ENCODE data around the gene SCN4B. TPM values are rescaled to one million over a fixed set of nuclear protein-coding genes. Genes with fewer than 3 reads are reported as not detected.

Gene SCN4B
- total RNA-seq, 1 donor from 2014 or later, result 0.79 TPM

DNA sequence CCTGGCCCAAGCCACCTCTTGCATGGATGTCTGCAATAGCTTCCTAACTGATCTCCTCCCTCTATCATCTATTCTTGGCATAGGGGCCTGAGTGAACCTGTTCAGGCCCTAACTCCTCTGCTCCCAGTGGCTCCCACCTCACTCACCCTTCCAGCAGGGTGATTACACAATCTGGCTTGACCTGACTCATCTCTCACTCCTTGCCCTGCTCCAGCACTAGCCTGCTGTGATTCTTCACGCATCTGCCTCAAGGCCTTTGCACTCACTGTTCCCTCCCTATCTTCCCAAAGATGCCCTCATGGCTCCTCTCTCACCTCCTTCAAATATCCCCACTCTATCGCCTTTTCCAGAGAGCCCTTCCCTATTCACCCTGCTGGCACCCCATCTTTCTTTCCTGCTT lies 10.5 kb downstream of the SCN4B start:
- H3K27me3 ChIP-seq (ENCODE audit: control insufficient read depth, insufficient read depth, low read length), result peaks cover 48% of the 10 kb centered on the region
- no peak overlapping the region for H3K4me3 ChIP-seq (ENCODE audit: low read depth, low read length)
- no peaks in the 10 kb centered on the region for H3K36me3 ChIP-seq (ENCODE audit: control insufficient read depth, insufficient read depth, low read length)
- DNase-seq (ENCODE audit: low read depth), result peak; percentile 18
- TF ChIP-seq, protein P1, sequence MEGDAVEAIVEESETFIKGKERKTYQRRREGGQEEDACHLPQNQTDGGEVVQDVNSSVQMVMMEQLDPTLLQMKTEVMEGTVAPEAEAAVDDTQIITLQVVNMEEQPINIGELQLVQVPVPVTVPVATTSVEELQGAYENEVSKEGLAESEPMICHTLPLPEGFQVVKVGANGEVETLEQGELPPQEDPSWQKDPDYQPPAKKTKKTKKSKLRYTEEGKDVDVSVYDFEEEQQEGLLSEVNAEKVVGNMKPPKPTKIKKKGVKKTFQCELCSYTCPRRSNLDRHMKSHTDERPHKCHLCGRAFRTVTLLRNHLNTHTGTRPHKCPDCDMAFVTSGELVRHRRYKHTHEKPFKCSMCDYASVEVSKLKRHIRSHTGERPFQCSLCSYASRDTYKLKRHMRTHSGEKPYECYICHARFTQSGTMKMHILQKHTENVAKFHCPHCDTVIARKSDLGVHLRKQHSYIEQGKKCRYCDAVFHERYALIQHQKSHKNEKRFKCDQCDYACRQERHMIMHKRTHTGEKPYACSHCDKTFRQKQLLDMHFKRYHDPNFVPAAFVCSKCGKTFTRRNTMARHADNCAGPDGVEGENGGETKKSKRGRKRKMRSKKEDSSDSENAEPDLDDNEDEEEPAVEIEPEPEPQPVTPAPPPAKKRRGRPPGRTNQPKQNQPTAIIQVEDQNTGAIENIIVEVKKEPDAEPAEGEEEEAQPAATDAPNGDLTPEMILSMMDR (IDR thresholded peaks at IDR 0.05; ENCODE audit: insufficient read depth, low read length, poor library complexity, severe bottlenecking), result no peak

DNA sequence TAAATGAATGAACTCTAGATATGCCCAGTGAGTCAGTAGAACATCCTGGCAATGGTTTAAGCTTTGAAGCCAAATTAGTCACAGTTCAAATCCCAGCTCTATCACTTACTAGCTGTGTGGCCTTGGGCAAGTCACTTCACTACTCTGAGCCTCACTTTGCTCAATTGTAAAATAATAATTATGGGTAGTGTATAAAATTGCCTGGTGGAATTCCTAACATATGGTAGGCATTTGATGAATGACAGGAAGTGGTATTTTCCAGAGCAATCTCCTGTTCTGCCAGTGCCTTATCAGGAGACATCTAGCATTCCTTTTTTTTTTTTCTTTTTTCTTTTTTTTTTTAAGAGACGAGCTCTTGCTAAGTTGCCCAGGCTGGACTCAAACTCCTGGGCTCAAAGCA lies 13.0 kb downstream of the SCN4B start:
- TF ChIP-seq, protein P1 (IDR thresholded peaks at IDR 0.05; ENCODE audit: insufficient read depth, low read length, poor library complexity, severe bottlenecking), result no peak
- Histone ChIP-seq H3K4me3 (ENCODE audit: low read depth, low read length) (no peak overlapping the region), H3K36me3 (ENCODE audit: control insufficient read depth, insufficient read depth, low read length) (no peaks in the 10 kb centered on the region), H3K27me3 (ENCODE audit: control insufficient read depth, insufficient read depth, low read length) (peaks cover 44% of the 10 kb centered on the region)
- no peak for DNase-seq (ENCODE audit: low read depth)

DNA sequence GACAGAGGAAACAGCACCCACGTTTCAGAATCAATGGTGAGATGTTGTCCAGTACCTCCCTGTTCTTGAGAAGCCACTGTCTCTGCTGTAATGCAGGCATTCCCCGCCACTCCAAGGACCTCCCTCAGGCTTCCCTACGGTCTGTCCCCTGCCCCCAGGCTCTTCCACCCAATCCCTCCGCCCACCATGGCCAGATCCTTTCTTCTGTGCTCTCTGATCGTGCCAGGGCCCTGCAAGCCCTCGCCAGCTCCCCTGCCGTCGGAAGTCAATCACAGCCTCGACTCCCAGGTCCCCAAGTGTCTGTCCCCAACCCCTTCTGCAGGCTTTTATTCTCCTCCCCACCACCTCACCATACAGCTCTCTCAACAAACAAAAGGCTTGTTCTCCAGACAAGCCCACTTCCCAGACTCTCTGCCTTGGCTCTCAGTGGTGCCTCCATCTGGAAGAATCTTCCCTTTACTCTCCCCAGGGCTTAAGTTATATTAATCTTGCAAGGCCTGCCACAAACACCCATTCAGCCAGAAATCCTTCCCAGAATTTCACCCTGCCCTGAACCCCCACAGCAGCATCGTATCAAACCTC lies 13.7 kb downstream of the SCN4B start:
- H3K36me3 ChIP-seq (ENCODE audit: control insufficient read depth, insufficient read depth, low read length), result no peaks in the 10 kb centered on the region
- no peak overlapping the region for H3K4me3 ChIP-seq (ENCODE audit: low read depth, low read length)
- no peak for DNase-seq (ENCODE audit: low read depth)
- H3K27me3 ChIP-seq (ENCODE audit: control insufficient read depth, insufficient read depth, low read length), result peaks cover 40% of the 10 kb centered on the region
- TF ChIP-seq, protein P1 (IDR thresholded peaks at IDR 0.05; ENCODE audit: insufficient read depth, low read length, poor library complexity, severe bottlenecking), result no peak

DNA sequence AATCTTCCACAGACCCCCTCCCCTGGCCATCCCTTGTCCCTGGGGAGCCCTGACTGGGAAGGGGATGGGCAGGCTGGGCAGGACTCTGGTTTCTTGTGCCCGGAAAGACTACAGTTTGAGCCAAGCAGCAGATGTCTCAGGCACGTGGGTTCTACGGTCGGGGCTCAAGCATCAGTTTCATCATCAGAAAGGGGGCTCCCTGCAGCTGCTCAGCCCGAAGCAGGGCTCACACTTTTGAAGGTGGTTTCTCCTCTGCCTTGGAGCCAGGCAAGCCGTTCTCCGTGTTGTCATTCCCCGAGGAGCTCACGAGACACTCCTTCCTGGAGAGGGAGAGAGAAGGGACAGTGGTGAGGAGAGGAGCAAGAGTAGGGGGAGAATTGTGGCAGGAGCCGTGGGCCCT lies 15.8 kb downstream of the SCN4B start:
- TF ChIP-seq, protein P1 (IDR thresholded peaks at IDR 0.05; ENCODE audit: insufficient read depth, low read length, poor library complexity, severe bottlenecking), result no peak
- no peak overlapping the region for H3K4me3 ChIP-seq (ENCODE audit: low read depth, low read length)
- peaks cover 34% of the 10 kb centered on the region for H3K27me3 ChIP-seq (ENCODE audit: control insufficient read depth, insufficient read depth, low read length)

DNA sequence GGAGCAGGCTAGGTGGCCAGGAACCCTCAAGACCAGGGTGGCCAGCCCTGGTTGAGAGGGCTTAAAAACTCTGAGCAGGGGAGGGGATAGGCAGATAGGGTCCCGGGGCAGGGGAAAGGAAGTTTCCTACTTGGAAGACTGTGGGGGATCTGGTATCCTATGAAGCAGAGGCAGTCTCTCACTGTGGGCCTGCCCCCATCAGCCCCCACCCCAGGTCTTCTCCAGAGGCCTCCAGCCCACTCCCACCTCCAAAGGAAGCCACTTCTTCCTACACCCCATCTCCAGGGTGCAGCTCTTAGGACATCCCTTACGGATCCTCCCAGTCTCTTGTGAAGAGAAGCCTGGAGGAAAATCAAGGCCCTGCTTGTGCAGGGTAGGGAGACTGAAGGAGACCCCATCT lies 16.3 kb downstream of the SCN4B start:
- H3K27me3 ChIP-seq (ENCODE audit: control insufficient read depth, insufficient read depth, low read length), result peaks cover 34% of the 10 kb centered on the region
- DNase-seq (ENCODE audit: low read depth), result no peak
- TF ChIP-seq, protein P1 (IDR thresholded peaks at IDR 0.05; ENCODE audit: insufficient read depth, low read length, poor library complexity, severe bottlenecking), result no peak
- H3K36me3 ChIP-seq (ENCODE audit: control insufficient read depth, insufficient read depth, low read length), result no peaks in the 10 kb centered on the region
- no peak overlapping the region for H3K4me3 ChIP-seq (ENCODE audit: low read depth, low read length)

More for the DNA sequence above, 15.8 kb downstream of the SCN4B start:
- no peak for DNase-seq (ENCODE audit: low read depth)
- H3K36me3 ChIP-seq (ENCODE audit: control insufficient read depth, insufficient read depth, low read length), result no peaks in the 10 kb centered on the region

DNA sequence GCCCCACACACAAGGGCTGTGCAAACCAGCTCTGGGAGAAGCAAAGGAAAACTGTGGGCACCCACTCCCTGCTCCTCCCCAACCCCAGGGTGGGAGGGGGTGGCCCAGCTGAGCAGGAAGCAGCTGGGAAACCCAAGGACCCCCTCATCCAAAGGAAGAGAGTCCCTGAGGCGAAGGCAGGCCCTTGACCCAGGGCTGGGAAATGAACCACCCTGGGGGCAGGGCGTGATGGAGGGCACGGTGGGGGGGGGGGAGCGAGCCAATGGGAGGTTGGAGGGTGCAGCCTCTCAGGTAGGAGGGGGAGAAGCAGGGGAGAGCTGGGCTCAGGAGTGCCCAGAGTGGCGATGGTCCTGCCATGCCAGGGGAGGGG lies 16.8 kb downstream of the SCN4B start:
- H3K4me3 ChIP-seq (ENCODE audit: low read depth, low read length), result no peak overlapping the region
- DNase-seq (ENCODE audit: low read depth), result no peak
- TF ChIP-seq, protein P1 (IDR thresholded peaks at IDR 0.05; ENCODE audit: insufficient read depth, low read length, poor library complexity, severe bottlenecking), result no peak
- peaks cover 31% of the 10 kb centered on the region for H3K27me3 ChIP-seq (ENCODE audit: control insufficient read depth, insufficient read depth, low read length)
- H3K36me3 ChIP-seq (ENCODE audit: control insufficient read depth, insufficient read depth, low read length), result no peaks in the 10 kb centered on the region
